ENCODE measurements around the gene PLD2.

Gene PLD2

GRCh38 chr17:4806777-4807604 is at the start of gene PLD2:
TSS of gene PLD2 (plus strand) at chr17:4807152. CDS start at chr17:4807773, 621 bp downstream.
- in situ Hi-C loops (cut with HindIII; ENCODE audit: low pct_ligation_motif_present, low pct_unique_long_range_greater_than_20kb, low sequenced_read_pairs): no loop called here
- DNase-seq: peak; percentile 88

GRCh38 chr17:4759776-4760236 is 47.1 kb upstream of the PLD2 start:
- in situ Hi-C loops (cut with HindIII; ENCODE audit: low pct_ligation_motif_present, low pct_unique_long_range_greater_than_20kb, low sequenced_read_pairs): no loop called here
- DNase-seq: no peak

- in situ Hi-C loops (cut with HindIII; ENCODE audit: low pct_ligation_motif_present, low pct_unique_long_range_greater_than_20kb, low sequenced_read_pairs): no loop called here
- no peak for DNase-seq
Measured at GRCh38 chr17:4764595-4764994, 42.4 kb upstream of the PLD2 start.

- in situ Hi-C loops (cut with HindIII; ENCODE audit: low pct_ligation_motif_present, low pct_unique_long_range_greater_than_20kb, low sequenced_read_pairs): no loop called here
- no peak for DNase-seq
Measured at GRCh38 chr17:4766201-4766600, 40.8 kb upstream of the PLD2 start.

- in situ Hi-C loops (cut with HindIII; ENCODE audit: low pct_ligation_motif_present, low pct_unique_long_range_greater_than_20kb, low sequenced_read_pairs): no loop called here
- no peak for DNase-seq
Measured at GRCh38 chr17:4766723-4767122, 40.2 kb upstream of the PLD2 start.

- in situ Hi-C loops (cut with HindIII; ENCODE audit: low pct_ligation_motif_present, low pct_unique_long_range_greater_than_20kb, low sequenced_read_pairs): no loop called here
- no peak for DNase-seq
Measured at GRCh38 chr17:4768298-4768697, 38.7 kb upstream of the PLD2 start.

GRCh38 chr17:4769628-4770027 is 37.3 kb upstream of the PLD2 start:
- in situ Hi-C loops (cut with HindIII; ENCODE audit: low pct_ligation_motif_present, low pct_unique_long_range_greater_than_20kb, low sequenced_read_pairs): no loop called here
- DNase-seq: no peak

- in situ Hi-C loops (cut with HindIII; ENCODE audit: low pct_ligation_motif_present, low pct_unique_long_range_greater_than_20kb, low sequenced_read_pairs): no loop called here
- DNase-seq: no peak
Measured at GRCh38 chr17:4771519-4772234, 35.3 kb upstream of the PLD2 start, which contains the start of gene TM4SF5. TSS of gene TM4SF5 (plus strand) at chr17:4771886. CDS start at chr17:4771923, 37 bp downstream.

GRCh38 chr17:4772235-4772613 is 34.7 kb upstream of the PLD2 start:
- in situ Hi-C loops (cut with HindIII; ENCODE audit: low pct_ligation_motif_present, low pct_unique_long_range_greater_than_20kb, low sequenced_read_pairs): no loop called here

GRCh38 chr17:4777969-4778760 is 28.8 kb upstream of the PLD2 start:
- in situ Hi-C loops (cut with HindIII; ENCODE audit: low pct_ligation_motif_present, low pct_unique_long_range_greater_than_20kb, low sequenced_read_pairs): no loop called here

More at GRCh38 chr17:4772235-4772613, 34.7 kb upstream of the PLD2 start:
- no peak for DNase-seq

GRCh38 chr17:4780325-4780955 is 26.5 kb upstream of the PLD2 start:
- in situ Hi-C loops (cut with HindIII; ENCODE audit: low pct_ligation_motif_present, low pct_unique_long_range_greater_than_20kb, low sequenced_read_pairs): no loop called here

More at GRCh38 chr17:4777969-4778760, 28.8 kb upstream of the PLD2 start:
- DNase-seq: no peak

GRCh38 chr17:4782652-4783051 is 24.3 kb upstream of the PLD2 start:
- in situ Hi-C loops (cut with HindIII; ENCODE audit: low pct_ligation_motif_present, low pct_unique_long_range_greater_than_20kb, low sequenced_read_pairs): no loop called here
- DNase-seq: no peak

More at GRCh38 chr17:4780325-4780955, 26.5 kb upstream of the PLD2 start:
- no peak for DNase-seq

GRCh38 chr17:4785311-4786105 is 21.4 kb upstream of the PLD2 start:
- DNase-seq: no peak
- in situ Hi-C loops (cut with HindIII; ENCODE audit: low pct_ligation_motif_present, low pct_unique_long_range_greater_than_20kb, low sequenced_read_pairs): no loop called here

- DNase-seq: no peak
- in situ Hi-C loops (cut with HindIII; ENCODE audit: low pct_ligation_motif_present, low pct_unique_long_range_greater_than_20kb, low sequenced_read_pairs): no loop called here
Measured at GRCh38 chr17:4786106-4786511, 20.8 kb upstream of the PLD2 start, which contains the start of gene VMO1. TSS of gene VMO1 (minus strand) at chr17:4786364. CDS start at chr17:4786352, 12 bp downstream.

GRCh38 chr17:4786516-4786915 is 20.4 kb upstream of the PLD2 start:
- in situ Hi-C loops (cut with HindIII; ENCODE audit: low pct_ligation_motif_present, low pct_unique_long_range_greater_than_20kb, low sequenced_read_pairs): no loop called here
- DNase-seq: no peak

GRCh38 chr17:4788159-4788806 is 18.7 kb upstream of the PLD2 start:
- no peak for DNase-seq
- in situ Hi-C loops (cut with HindIII; ENCODE audit: low pct_ligation_motif_present, low pct_unique_long_range_greater_than_20kb, low sequenced_read_pairs): no loop called here

Data from ACHN (cell line).